Stimulated activated CD4-positive, alpha-beta T cell treated with anti-CD3 and anti-CD28 coated beads, Interleukin-2, amount 100 ng/mL, for 24 hours (primary cell): ENCODE results near the gene HMCN1.

Experiments used
- DNase-seq, 2 donors: peaks; one replicate each; pipeline ENCODE4 v3.0.0-alpha.2; 2020

The HMCN1 gene

DNA sequence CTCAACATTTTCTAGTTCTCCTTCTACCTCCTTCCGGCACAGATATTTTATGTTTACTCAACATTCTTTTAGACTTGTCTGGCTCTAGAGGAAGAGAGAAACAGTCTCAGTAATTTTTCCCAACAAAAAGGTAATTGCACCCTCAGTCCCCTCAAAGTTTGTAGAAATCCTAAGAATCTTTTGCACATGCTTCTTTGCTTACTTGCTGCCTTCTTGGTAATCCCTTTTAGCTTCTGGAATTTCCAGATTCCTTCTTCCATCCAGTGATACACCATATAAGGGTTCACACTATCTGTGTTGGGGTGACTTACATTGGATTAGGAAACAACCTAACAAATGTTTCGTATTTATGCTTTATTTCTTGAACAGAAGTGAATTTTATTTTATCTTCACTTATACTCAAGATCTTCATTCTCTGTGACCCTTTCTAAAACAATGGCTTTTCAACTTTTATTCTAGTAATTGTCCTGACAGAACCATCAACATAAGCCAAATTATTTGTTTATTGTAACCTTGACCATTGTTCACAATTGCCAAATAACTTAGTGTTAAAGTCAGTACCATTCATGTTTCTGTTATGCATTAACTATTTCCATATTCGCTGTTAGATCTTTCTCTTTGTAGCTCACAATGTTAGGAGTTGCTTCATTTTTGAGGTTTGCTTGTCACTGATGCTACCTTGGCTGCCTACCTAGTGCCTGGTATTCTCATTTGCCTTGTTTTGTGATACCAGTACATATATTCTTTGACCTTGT, 238.1 kb downstream of the HMCN1 start:
- DNase-seq, result no peak

DNA sequence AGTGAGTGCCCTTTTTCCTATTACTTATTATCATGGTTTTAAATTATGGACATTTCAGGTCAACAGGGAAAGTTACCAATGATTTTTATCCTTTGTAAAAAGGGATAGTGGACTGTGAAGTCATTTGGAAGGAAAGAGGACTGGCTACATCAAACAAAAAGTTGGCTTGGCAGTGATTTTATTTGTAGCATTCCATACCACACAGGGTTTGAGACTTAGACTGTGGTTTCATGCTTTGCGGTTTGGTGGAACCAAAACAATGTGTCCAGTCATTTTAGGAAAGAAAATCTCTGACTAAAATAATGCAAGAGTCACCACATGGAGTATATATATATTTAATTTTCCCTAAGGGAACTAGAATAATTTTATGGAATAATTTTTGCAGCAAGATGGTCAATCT, 239.5 kb downstream of the HMCN1 start:
- DNase-seq, result no peak

DNA sequence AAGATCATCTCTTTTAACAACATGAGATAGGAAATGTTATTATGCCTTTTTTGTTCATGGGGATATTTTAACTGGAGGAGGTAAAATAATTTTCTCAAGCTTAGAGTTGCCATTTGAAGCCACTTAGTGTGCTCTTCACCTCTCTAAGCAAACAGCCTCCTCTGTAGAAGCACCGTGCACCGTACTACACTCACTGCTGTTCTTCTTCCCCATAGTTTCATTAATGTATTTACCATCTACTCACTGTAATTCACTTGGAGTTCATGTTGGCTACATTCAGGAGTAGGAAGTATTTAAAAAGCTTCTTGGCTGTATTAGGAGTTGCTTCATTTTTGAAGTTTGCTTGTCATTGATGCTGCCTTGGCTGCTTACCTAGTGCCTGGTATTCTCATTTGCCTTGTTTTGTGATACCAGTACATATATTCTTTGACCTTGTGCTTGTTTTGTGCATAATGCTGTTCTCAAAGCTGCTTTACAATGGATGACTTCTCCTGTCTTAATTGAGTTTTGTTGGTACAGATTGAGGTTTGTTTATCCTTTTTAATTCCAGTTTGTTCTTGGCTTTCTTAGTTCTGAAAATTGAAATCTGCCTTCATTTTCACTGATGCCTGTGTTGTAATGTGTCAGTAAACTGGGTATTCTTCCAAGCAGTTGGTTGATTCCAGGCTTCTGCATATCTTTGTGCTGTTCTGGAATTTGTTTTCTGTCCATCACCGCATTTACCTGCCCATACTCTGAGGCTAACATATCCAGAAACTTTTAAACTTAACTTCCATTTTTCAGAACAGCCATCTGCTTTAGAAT, 240.4 kb downstream of the HMCN1 start:
- no peak for DNase-seq

DNA sequence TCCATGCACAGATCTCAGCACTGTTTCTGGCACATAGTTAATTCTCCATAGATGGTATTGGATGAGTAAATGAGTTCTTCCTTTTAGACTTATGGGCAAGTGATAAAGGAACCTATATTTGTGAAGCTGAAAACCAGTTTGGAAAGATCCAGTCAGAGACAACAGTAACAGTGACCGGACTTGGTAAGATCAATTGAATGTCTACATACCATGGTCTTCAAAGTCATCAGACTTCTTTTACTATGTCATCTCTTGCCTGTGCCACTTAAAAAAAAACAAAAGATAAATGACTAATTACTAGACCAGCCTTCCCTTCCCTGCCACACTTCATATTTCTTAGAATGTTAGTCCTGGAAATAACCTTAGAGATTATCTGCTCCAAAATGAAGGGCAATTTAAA, 246.7 kb downstream of the HMCN1 start:
- DNase-seq, result no peak

DNA sequence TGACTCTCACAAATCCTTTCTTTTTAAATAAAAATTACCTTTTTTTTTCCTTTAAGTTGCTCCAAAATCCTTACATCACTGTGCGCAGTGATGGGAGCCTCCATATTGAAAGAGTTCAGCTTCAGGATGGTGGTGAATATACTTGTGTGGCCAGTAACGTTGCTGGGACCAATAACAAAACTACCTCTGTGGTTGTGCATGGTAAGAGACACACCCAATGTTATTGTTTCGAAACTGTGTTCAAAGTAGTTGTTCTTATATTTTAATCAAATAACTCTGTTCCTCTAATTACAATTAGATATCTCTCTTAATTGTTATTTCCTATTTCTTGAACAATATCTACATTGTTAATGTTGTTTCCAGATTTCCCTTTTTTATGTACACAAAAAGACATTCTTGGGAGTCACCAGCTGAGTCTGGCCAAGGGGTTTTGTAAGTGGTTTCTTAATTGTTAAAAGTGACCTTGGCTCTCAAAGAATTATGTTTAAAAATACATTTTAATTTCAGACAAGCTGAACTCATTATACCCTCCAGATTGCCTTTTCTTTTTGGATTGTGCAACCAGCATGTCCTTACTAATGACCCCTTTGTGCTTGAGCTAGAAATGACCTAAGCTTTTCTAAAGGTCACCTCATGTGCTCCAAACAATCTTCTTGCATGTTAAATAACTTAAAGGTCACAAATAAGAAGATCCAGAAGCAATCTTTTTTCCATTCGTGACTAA, 250.1 kb downstream of the HMCN1 start:
- no peak for DNase-seq

DNA sequence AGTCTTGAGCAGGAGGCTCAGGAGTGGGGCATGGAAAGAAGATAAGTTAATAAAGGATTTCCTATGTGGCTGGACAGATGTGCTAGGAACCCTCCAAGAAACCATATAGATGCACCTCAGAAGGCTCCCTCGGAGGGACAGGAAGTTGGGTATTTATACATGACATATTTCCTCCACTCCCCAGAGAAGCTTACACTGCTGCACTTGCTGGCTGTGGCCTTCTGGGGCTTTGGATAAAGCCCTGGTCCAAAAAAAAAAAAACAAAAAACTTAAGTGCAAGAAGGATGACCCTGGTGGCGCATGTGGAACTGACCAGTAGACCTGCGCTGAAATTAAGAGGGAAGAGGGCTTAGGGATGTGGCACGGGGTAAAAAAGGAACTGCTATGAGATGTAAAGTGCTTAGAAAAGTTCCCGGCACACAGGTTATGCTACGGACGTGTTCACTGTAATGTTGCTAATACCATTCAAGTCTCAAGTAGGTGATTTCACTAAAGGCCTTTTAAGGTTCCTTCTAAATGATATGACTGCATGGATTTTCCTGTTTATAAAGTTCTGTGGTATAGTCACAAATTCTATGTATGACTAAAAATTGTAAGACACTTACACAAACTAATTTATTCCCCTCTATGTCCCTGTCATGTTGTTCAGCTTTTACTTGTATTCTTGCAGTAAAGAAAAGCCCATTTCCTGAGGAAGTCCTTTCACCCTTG, 253.6 kb downstream of the HMCN1 start:
- DNase-seq, result no peak

DNA sequence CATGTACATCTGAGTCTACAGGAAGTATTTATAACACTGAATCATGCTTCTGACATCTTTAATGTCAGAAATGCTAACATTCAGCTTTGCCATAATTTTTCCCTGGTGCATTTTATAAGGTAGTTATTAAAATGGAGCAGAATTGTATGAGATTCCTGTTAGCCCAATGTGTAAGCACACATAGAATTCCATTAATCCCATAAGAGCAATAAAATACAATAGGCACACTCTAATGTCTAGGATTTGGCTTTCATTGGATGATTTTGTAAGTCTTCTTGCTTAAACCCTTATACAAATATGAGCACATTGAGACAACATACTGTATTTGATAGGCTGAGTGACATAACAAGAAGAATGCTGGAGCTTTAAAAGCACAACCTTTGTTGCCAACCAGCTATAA, 256.4 kb downstream of the HMCN1 start:
- no peak for DNase-seq

DNA sequence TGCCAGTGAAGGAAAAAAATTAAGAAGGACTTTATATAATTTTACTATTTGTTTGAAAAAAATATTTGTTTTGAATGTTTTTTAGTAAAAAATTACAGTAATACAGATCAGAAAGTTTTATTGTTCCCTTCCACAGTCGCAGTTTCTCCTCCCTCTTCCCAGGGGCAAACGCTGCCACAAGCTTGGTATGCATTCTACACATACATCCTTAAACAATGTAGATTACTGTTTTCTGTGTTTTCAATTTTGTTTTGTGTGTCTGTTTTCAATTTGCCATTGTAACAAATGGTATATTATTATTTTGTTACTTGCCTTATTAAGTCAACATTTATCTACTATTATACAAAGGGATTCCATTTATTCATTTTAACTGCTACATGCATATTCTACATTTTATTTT, 257.1 kb downstream of the HMCN1 start:
- no peak for DNase-seq

DNA sequence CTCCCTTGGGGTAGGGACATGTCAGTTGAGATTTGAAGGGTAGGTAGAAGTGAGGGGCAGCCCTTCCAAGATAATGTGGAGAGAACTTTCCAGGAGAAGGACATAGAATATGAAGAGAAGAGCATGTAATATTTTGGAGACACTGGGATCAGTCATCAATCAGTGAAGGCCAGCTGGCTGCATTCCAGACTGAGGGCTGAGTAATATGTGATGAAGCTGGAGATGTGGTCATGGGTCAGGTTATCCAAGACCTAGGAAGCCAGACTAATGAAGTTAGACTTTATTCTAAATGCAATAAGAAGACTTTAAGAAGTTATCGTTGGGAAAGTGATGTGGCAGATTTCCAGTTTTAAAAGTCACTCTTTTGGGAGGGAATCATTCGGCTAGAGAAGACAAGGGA, 262.0 kb downstream of the HMCN1 start:
- no peak for DNase-seq

DNA sequence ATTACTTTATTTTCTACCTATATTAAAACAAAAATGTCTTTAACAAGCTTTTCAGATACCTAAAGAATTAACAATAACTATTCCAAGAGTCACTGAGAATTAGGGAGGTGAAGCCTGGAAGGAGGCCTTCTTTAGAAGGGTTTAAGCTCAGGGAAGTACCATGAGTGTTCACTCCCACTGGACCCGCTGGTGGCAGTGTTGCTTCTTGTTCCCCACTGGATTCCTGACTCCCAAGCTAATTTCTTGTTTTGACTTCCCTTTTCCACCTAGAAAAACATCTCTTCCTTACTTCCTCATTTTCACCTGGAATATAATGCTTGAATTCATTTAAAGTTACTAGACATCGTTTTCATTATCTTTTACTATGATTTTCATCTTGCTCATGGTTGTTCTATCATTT, 264.2 kb downstream of the HMCN1 start:
- DNase-seq, result no peak

DNA sequence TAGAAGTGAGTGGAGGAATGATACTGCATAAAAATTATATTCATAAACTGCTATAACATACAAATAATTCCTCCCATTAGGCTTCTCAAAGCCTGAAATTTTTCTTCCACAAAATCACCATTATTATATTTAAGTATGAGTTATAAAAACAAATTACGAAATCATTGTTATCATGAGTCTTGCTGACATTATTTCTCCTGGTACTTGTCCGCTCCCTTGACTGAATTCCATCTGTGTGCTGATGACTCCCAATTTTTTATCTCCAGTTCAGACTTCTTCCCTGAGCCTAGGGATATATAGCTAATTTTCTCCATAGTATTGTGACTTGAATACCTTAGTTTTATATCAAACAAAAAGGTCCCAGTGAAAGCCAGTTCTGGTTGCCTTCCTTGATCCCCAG, 268.2 kb downstream of the HMCN1 start:
- no peak for DNase-seq

DNA sequence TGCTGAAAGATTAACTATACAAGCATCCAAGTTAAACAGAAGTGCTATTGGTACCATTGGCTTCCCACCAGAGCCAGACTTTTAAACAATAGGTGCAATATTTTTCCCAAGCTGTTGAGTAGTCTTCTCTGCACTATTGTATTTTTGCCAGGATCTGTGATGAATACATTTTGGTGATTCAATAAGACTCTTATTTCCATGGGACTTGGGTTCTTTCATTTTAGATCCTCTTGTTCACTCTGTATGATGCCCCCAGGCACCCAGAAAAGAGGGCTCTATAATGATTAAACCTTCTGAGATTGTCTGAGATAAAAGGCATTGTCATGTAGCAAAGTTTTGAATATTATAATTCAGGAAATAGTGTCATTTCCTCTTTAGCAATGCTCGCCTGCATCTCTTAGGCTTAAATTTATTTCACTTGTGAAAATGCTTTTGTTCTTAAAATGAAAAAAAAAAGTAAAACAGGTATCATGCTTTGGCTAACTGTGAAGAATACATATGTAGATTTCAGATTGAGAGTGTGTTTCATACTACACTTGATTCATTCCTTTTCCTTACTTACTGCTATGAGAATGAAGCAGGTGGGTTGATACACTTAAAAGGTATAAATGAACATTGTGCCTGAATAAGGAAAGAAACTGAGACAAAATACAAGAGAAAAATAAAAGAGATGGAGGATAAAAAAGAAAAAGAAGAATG, 275.0 kb downstream of the HMCN1 start:
- no peak for DNase-seq

DNA sequence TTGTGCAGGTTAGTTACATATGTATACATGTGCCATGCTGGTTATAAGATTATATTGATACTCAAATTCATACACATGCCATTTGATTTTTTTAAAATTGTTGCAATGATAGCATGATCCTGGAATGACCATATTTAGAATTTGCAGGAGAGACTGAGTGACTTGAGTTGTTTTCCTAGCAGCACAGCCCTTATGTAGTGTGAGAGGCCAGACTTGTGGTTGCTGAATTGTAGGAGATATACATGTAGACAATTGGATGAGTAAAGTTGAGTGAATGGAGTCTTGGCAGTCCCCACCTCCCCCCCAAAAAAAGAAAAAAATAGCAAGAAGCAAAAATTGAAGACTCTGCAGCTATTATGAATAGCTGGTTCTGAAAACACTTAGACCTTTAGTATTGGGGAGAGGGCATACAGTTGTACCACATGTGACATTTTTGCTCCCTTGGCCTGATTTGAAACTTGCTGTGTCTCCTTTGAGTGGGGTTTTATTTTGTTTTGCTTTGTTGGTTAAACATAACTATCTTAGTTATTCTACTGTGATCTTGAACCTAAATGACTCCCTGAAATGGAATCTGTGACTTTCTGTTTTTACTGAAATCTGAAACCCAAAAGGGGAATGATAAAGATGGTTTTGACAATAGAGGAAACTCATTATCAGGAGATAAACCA, 280.3 kb downstream of the HMCN1 start:
- DNase-seq, result no peak

DNA sequence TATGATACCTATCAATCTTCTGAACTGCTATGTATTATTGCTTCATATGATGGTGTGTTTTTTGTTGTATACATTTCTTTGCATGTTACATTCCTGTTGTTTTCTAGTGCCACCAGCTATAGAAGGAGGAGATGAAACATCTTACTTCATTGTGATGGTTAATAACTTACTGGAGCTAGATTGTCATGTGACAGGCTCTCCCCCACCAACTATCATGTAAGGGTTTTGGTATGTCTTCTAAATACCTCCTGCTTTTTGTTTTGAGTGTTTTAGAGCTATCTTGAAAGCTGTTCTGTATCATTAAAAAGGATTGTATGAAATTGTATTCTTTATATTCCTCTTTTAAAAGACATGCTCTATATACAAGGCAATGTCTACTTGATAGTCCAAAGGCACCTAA, 282.7 kb downstream of the HMCN1 start:
- DNase-seq, result no peak

DNA sequence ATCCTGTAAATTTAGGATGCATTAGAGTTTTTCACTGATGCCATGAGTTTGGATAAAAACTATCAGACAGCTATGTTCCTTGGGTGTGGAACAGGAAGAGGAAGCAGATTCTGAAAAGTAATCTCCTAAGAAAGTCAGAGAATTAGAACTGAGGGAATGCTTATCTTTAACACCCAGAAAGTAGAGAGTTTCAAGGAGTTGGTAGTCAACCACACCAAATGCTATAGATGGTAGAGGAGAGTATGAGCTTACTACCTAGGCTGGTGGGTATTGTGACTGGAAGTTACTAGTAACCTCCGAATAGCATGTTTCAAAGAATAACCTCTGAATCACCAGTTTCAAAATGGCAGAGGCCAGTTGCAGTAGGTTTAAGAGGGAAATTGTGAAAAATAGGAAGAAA, 288.0 kb downstream of the HMCN1 start:
- no peak for DNase-seq

DNA sequence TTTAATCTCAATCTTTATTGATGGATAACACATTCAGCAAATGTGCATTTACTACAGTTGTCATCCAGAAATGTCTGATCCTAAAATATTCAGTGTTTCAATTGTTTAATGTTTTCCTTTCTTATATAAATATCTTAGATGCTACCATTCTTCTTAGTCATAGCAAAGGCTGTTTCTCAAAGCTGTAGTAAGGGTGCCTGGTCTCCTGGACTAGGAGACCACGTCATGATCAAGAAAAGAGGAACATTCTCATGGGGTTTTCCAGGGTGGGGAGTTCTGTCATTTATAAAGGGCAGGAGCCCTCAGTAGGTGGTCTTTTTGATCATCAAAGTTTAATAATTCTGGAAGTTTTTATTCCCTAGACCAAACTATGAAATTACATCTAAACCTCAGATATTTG, 292.8 kb downstream of the HMCN1 start:
- DNase-seq, result no peak

DNA sequence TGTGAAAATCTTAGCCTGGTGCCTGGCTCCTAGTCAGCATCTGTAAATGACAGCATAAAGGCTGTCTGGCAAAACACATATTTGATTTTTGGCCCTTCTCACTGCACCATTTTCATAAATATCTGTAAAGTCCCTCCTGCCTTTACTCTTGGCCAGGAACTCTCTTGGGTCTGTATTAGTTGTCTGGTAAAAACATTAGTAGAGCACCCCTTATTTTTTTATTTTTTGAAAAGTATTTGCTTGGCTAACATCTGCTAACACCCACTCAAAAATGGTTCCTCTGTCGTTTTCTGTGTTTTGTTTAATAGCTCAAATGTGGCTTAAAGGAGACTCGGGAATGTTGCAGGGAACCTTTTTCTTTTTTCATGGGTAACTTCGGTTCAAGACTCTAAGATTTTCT, 293.4 kb downstream of the HMCN1 start:
- no peak for DNase-seq

DNA sequence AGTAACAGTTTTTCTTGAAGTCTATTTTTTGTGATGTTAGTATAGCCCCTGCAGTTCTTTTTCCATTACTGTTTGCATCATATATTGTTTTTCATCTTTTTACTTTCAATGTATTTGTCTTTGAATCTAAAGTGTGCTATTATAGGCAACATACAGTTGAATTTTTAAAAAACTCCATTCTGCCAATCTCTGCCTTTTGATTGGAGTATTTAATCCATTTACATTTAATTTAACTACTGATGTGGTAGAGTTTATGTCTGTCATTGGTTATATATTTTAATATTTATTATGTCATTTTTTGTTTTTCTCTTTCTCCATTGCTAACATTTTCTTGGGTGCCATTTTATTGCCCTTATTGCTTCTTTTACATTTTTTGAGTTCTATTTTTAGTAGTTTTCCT, 296.3 kb downstream of the HMCN1 start:
- DNase-seq, result no peak

DNA sequence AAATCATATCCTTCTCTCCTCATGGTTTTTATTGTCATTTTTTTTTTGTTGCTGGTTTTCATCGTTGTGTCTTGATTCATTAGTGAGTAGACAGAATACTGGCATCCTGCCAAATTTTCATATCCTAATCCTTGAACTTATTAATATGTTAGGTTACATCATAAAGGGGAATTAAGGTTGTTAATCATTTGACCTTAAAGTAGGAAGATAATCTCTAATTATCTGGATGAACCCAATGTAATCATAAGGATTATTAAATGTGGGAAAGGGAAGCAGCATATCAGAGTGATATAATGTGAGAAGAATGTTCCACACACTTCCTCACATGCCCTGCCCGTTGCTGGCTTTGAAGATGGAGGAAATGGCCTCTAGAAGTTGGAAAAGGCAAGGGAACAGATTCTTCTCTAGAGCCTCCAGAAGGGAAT, 299.7 kb downstream of the HMCN1 start:
- DNase-seq, result no peak

DNA sequence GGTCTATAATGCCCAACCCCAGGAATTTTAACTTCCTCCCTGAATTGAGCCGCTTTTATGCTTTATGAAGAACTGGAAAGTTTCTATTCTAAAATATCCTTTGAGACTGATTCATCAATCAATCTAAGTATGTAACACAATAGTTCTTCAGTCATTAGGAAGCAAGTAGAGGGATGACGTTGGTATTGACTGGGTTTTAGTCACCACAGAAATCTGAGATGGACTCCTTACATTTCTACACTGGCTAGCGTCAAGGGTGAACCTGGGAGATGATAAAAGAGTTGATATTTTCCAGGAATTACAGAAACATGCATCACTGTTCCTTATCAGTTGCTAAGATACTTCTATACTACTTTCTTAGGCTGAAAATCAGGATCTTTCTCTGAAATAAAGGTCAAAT, 308.0 kb downstream of the HMCN1 start:
- DNase-seq, result no peak

DNA sequence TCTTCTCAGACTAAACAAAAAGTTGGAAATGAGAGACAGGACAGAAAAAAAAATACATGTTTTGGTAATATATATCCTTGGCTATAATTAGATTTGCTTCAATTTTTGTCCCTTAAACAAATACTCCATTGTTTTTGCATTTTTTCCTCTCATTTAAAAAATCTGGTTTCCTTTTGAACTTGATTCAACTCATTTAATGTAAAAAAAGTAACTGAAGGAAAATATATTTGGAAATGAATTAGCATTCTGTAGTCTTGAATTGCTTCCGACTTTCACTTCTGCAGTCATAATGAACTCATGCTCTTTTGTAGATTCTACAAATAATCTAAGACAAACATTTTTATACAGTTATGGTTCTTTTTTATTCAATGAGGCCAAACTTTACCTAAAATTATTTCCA, 309.1 kb downstream of the HMCN1 start:
- DNase-seq, result no peak

DNA sequence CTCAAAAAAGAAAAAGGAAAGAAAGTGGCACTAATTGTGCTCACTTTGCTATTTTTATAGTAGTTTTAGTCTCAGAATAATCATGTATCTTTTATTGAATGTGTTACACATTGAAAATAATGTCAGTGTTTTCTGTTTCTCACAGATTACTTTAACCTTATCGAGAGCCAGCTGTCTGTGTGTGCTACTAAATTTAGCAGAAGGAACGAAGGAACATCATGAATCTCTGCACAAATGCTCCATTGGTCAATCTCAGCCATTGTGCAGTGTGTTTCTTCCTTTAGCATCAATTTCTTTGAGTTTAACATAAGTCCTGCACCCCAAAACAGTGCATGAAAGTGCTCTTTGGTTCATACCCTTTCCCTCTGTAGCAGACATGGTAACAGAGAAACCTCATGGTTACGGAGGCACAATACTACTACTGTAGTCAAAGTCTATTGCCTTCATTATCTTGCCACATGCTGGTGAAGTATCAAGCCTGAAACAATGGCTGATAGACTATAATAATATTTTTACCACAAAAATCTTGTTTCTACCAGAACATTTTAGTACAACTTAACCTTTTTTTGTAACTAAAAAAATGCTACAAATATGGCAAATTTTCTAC, 310.0 kb downstream of the HMCN1 start:
- DNase-seq, result no peak
